Hepatic stellate cell (primary cell): ENCODE results near the gene GIMAP4.
"Not testable (repeated sequence)": the region's sequence is repeated elsewhere in the genome, so short reads cannot be mapped to it uniquely, and the experiment has no call there.

Experiments used
- DNase-seq: peaks from one replicate; pipeline ENCODE4 v3.0.0; 2011; ENCODE audit warnings: low spot score

Gene GIMAP4

DNA sequence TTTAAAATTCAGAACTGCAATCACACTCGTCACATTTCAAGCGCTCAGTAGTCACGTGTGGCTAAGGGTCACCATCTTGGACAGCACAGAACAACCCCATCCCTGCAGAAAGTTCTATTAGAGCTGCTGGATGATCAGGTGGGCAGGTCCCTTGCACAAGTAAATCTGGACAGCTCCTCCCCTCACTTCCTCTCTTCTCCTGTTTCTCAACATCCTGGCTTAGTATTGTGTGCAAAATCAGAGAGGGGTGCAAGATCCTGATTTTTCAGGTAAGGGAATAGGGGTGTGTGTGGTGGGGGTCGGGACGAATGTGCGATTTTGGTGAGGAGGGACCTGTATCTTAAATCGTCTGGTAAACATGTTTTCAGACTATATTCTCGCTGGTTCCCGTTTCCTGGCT, at the start of gene GIMAP4:
GIMAP4 (plus strand) TSS at position 222 of the 400 bp plus-strand sequence. CDS start 2,512 bp downstream, outside the sequence.
- no peak for DNase-seq

DNA sequence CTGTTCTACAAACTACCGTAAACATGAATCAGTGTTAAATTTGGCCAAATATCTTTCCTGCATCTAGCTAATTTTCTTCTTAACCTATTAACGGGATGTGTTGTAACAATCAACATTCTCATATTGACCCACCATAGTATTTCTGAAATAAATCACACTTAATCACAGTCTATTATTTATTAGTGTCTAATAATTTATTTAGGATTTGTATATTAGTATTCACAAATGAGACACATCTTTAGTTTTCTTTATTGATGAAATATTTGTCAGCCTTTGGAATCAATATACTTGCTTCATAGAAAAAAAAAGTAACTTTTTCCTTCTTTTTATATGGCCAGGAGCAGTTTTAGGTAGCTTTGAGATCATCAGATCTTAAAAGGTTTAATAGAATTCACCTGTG, 47.9 kb upstream of the GIMAP4 start:
- DNase-seq = no peak

DNA sequence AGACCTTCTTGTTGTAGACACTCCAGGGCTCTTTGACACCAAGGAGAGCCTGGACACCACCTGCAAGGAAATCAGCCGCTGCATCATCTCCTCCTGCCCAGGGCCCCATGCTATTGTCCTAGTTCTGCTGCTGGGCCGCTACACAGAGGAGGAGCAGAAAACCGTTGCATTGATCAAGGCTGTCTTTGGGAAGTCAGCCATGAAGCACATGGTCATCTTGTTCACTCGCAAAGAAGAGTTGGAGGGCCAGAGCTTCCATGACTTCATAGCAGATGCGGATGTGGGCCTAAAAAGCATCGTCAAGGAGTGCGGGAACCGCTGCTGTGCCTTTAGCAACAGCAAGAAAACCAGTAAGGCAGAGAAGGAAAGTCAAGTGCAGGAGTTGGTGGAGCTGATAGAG, 47.0 kb upstream of the GIMAP4 start:
- no peak for DNase-seq

DNA sequence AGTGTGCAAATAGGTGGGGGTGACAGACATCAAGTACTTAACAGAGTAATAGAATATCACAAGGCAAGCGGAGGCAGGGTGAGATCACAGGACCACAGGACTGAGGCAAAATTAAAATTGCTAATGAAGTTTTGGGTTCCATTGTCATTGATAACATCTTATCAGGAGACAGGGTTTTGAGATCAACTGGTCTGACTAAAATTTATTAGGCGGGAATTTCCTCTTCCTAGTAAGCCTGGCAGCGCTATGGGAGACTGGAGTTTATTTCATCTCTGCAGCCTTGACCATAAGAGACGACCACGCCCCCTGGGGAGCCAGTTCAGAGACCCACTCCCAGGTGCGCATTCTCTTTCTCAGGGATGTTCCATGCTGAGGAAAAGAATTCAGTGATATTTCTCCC, 44.3 kb upstream of the GIMAP4 start:
- DNase-seq = not testable (repeated sequence)

DNA sequence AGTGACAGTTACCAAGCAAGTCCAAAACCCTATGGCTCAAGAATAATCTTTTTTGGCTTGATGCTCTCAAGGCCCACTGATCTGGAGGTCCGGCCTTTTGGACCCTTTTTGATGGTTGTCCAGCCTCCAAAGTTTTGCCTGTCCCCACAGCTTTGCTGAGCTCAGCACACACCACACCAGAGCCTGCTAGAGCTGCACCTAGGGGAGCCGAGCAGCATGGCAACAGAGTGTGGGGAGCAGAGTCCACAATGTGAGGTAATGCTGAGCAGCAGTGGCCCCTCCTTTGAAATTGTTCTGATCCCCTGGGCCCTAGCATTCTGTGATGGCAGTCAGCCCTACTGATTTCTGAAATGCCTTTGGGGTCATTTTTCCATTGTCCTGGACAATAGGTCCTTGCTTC, 43.2 kb upstream of the GIMAP4 start:
- DNase-seq = no peak

DNA sequence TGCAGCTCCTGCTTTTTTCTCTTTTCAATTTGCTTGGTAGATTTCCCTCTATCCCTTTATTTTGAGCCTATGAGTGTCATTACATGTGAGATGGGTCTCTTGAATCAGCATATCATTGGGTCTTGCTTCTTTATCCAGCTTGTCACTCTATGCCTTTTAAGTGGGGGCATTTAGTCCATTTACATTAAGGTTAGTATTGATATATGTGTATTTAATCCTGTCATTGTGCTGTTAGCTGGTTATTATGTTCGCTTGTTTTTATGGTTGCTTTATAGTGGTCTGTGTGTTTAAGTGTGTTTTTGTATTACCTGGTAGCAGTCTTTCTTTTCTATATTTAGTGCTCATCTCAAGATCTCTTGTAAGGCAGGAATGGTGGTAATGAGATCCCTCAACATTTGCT, 35.5 kb upstream of the GIMAP4 start:
- DNase-seq = no peak

DNA sequence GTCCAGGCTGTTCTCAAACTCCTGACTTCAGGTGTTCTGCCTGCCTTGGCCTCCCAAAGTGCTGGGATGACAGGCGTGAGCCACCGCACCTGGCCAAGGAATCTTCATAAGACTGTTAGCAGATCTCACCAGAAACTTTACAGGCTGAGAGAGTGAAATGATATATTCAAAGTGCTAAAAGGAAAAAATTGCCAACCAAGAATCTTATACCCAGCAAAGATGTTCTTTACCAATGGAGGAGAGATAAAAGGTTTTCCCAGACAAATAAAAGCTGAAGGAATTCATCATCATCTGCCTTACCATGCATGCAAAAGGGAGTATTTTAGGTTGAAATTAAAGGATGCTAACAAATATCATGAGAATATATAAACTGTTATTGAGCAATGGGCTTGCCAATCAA, 28.9 kb upstream of the GIMAP4 start:
- DNase-seq = no peak

DNA sequence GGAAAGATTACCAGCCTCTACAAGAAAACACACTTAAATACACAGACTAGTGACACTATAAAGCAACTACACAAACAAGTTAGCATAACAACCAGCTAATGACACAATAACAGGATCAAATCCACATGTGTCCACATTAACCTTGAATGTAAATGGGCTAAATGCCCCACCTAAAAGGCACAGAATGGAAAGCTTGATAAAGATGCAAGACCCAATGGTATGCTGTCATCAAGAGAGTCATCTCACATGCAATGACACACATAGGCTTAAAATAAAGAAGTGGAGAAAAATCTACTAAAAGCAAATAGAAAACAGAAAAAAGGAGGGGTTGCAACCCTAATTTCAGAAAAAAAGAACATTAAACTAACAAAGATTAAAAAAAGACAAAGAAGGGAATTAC, 14.0 kb upstream of the GIMAP4 start:
- DNase-seq = no peak

DNA sequence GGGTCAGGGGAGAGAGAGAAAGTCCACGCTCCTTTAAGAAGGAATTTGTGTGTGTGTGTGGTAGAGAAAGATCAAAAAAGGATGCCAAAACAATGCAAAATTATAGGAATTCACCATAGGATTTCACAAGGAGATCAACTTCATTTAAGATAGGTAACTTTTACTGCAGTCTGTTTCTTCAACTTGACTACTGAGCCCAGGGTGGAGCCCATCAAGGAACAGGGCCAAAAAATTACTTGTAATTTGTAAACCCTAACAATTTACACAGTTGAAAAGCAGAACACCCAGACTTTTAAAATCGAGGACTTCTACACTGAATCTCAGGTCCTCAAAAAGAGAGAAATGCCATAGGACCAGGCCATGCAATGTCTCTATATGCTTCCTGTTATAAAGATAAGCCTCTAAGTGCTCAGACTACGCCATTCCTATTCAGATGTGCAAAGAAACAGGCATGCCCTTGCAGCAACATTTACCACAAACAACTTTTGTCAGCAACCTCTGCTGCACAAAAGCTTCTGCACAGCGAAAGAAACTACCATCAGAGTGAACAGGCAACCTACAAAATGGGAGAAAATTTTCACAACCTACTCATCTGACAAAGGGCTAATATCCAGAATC, 10.6 kb upstream of the GIMAP4 start:
- no peak for DNase-seq

DNA sequence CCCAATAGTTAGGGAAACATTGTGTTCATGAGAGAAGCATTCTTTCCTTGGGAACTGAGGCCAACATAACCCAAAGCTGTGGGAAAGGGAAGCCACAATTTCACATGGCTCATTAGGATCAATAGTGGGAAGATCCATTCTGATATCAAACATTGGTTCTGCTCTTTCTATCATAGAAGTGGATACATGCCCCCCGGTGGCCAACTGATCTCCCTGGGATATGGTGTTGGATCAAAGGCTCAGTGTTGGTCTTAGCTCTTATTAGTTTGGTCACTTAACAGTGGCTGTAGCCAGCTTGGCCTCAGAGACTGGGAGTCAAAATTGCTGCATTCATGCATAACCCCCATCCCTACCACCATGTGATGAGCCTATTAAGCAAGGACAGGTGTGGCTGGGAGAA, 6.7 kb upstream of the GIMAP4 start:
- no peak for DNase-seq

DNA sequence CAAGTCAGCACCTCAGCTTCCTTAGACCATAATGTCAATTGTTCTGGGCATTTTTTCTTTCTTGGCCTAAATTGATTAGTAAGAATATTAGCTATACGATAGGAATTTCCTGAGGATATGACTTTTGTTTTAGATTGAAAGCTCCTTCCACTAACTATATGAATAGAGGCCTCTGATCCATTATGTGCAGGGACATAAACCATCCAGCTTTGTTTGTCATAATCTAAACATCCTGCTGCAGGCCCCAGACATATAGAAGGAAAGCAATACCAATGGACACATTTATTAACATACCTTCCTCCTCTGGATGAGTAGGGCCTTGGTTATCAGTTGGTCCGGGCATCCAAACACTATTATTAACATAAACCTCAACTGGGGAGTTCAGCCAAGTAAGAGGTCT, 4.3 kb upstream of the GIMAP4 start:
- DNase-seq = no peak

DNA sequence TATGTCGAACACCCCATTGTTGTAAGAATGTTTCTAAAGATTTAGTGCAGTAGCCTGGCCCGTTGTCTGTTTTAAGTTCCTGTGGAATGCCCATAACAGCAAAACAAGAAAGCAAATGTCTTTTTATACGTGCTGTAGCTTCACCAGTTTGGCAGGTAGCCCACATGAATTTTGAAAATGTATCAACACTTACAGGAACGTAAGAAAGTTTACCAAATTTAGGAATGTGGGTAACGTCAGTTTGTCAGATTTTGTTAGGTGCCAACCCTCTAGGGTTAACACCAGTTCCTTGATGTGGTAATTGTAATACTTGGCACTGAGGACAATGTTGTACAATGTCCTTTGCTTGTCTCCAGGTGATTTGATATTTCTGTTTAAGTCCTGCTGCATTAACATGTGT, 3.2 kb upstream of the GIMAP4 start:
- DNase-seq = no peak

DNA sequence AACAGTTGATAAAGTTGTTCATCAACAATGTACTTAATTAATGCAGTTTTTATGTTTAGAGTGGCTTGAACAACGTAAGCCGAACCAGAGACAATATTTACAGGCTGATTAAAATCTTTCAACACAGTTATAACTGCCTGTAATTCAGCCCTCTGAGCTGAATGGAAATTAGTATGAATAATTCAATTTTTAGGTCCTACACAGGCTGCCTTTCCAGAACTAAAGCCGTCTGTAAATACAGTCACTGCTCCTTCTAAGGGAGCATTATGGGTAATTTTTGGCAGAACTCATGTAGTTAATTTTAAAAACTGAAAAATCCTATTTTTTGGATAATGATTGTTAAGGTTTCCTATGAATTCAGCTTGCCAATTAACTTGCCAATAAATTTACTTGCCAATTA, 2.6 kb upstream of the GIMAP4 start:
- no peak for DNase-seq

DNA sequence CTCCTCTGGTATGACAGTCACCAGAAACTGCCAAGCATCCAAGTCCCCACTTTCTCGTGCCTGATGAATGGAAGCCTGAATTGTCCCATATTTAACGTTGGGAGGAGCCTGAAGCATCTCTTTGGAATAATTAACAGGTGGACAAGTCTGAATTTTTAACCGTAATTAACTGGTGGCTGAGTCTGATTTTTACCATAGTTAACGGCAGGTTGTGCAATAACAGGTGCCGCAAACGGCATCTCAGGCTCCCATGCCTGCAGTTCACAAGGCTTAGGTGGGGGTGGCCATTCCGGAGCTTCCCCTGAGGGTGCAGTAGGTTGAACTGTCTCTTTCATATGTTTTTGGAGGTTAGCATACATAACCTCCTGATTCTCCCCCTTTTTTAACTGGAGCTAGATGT, 2.0 kb upstream of the GIMAP4 start:
- DNase-seq = no peak

DNA sequence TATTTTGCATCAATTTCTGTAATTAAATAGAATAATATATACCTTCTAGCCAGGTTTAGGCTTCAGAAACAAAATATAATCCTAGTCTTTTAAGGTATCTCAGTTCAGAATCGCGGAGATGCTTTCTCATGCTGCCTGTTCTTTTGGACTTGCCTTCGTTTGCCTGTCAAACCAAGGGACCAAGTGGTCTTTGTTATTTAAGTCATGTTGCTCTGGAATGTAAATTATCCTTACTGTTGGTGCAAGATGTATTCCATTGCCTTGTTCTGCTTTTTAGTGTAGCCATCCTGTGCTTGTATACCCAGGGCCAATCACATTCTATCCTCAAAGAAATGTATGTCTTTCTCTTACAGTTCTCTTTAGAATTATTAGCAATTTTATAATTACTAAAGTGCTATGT, 1.1 kb upstream of the GIMAP4 start:
- no peak for DNase-seq

DNA sequence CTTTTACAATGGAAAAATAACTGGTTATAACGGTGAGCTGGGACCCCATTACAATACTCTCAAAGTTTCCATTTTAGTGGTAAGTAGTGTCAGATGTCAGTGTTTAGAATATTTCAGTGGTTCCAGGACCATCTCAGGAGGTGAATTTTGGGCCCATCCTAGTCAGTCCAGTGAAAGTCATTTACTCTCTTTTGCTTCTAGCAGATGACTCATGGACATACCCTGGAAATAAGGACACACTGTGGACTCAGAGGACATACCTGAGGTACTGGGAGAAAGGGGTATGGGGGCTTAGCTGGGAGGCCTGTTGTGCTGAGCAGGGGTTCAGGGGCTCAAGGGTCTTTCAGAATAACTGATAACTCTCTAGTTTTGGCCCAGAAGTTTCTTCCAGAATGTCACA, 618 bp upstream of the GIMAP4 start:
- DNase-seq = no peak

DNA sequence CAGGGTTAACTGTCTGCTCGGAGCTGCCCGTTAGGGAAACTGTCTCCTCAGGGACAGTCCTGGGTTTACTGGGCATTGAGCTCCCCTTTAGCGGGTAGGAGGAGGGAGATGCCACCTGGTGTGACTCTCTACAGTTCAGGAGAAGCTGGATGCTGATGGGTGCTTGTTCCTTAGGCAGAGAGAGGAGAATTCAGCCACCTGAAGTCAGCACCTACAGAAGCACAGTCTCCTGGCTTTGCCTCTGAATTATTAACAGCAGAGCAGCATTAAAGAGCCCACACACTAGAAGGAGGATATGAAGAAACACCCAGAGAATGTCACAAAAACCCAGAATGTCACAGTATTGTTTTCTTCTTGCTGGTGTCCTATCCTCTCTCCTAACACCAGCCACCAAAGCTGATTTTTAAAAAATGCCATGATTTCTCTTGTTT, 696 bp downstream of the GIMAP4 start:
- DNase-seq = no peak

DNA sequence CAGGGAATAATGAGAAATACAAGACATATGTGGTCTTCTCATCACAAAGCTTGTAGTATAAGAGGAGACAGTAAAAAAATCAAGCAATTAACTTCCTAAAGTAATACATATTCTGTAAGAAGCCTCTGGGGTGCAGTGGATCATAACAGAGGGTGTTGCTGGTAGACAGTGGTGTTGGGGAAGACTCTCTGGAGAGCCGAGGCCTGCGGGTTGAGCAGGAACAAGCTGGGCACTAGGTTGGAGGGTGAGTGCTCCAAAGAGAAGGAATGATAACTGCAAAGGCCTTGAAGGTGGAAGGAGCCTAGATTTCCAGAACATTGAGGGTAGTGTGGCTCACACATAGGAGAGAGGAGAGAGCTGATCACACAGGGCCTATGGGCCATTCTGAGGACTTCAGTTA, 1.5 kb downstream of the GIMAP4 start:
- no peak for DNase-seq

DNA sequence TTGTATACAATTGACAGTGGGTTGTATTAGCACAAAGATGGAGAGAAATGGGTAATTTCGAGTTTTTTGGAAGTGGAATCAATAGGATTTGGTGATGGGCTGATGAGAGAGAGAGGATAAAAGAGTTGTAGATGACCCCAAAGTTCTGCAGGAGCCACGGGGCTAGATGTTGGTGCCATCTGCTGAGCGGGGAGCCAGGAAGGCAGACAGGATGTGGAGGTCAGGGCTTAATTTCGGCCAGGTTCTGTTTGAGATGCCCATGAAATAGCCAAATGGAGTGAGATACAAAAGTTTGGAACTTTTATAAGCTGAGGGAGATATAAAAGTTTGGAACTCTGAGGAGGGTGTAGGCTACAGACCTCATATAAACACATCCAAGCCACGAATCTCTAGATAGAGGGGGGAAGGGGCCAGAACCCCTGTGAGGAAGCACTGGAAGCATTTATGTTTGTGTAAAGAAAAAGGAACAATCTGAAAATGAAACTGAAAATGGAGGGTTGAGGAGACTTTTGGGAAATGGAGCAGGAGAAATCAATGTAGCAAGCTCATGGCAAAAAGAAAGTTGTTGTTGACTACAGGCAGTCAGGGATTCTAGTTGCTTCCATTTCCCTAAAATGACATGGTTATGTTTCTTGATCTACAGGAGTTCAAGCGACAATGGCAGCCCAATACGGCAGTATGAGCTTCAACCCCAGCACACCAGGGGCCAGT, 2.2 kb downstream of the GIMAP4 start:
- no peak for DNase-seq

DNA sequence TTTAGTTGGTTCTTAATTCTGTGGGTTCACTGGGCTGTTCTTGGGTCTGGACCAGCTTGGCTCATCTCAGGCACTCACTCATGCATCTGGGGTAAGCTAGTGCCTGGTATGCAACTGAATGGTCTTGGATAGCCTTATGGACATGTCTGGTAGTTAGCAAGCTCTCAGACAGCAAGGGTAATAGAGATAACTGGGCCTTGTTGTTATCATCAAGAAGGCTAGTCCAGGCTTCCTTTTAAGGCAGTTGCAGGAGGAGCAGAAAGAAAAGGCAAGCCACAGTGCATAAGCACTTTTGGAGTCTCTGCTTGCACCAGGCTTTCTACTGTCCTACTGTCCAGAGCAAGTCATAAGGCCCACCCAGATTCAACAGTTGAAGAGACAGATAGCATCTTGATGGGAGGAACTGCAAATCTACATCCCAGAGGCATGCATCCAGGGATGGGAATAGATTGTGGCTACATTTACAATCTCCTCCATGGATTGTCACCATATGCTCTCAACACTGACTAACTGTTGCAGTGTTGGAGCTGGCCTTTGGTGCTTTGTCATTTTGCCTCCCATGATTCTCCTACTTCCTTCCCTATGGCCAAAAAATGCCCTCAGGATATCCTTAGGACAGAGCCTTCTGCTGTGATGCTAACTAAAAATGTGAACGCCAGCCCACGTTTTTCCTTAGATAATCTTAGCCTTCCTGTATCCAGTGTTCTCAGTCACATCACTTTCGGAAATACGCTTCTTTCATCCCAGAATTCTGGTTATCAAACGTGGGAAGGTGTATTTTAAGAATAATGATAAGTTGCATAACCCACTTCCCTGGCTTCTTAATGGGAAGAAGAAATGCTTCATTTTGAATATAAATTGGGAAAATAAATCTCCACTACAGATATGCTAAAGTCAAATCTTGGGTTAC, 3.6 kb downstream of the GIMAP4 start:
- DNase-seq = no peak

DNA sequence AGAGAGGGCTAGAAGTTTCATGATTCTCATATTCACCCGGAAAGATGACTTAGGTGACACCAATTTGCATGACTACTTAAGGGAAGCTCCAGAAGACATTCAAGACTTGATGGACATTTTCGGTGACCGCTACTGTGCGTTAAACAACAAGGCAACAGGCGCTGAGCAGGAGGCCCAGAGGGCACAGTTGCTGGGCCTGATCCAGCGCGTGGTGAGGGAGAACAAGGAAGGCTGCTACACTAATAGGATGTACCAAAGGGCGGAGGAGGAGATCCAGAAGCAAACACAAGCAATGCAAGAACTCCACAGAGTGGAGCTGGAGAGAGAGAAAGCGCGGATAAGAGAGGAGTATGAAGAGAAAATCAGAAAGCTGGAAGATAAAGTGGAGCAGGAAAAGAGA, 5.3 kb downstream of the GIMAP4 start:
- no peak for DNase-seq

DNA sequence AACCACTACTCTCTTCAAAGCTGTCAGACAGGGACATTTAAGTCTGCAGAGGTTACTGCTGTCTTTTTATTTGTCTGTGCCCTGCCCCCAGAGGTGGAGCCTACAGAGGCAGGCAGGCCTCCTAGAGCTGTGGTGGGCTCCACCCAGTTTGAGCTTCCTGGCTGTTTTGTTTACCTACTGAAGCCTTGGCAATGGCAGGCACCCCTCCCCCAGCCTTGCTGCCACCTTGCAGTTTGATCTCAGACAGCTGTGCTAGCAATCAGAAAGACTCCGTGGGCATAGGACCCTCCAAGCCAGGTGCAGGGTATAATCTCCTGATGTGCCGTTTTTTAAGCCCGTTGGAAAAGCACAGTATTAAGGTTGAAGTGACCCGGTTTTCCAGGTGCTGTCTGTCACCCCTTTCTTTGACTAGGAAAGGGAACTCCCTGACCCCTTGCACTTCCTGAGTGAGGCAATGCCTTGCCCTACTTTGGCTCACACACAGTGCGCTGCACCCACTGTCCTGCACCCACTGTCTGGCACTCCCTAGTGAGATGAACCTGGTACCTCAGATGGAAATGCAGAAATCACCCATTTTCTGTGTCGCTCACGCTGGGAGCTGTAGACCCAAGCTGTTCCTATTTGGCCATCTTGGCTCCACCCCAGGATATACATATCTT, 12.9 kb downstream of the GIMAP4 start:
- not testable (repeated sequence) for DNase-seq
